ENCODE measurements around the gene MBNL2. TPM values are rescaled to one million over a fixed set of nuclear protein-coding genes. Genes with fewer than 3 reads are reported as not detected.

The MBNL2 gene
- total and polyA plus RNA-seq, 10 of the 15 experiments (the other 5 are each of a cell fraction or from before 2014, with no cell fraction given): 1.6 to 9.7 (median 6.7) TPM

DNA sequence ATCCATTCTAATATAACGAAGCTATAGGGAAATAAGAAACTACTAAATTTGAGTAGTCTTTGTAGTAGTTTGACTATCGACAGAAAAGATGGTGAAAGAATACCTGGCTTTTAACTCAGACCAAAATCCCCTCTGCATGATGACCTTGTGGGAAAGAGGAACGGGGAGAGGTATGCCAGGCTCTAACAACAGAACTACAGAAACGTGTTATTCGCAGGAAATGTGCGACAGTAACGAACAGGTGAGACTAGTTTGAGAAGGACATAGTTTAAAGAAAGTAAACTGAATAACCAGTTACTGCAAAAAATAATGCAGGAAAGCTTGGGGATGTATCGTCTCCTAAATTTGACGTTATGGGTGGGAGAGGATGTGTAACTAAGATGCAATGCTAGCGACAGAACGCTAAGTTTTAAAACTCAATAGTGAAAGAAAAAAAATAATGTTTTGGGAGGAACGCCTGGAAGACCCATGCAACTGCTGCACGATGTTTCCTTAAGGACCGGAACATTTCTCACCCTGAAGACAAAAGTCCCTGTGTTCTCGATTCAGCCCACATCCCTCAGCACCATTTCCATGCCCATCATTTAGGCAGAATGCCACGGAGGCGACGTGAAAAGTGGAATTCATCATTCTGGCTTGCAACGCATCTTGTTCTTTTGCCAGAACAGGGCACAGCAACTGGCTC is 210.2 kb downstream of the MBNL2 start:
- WGBS (ENCODE audit: insufficient coverage, insufficient replicate concordance, low lambda C conversion rate, missing lambda C conversion rate): under 1% methylated on average over 19 of the region's 19 CpGs
- Histone ChIP-seq H3K27ac (ENCODE audit: control insufficient read depth, insufficient read depth) (peak overlapping the region; percentile 49), H2AFZ (ENCODE audit: control insufficient read depth, low read depth, low read length) (peak overlapping the region; percentile 93), H3K4me3 (peak overlapping the region; percentile 72), H3K4me2 (ENCODE audit: control insufficient read depth, insufficient read depth) (peak overlapping the region; percentile 58), H3K36me3 (ENCODE audit: control insufficient read depth in 2 of 2, insufficient read depth in 2 of 2, low read length in 1 of 2) (no peaks in the 10 kb centered on the region), H3K4me1 (ENCODE audit: control insufficient read depth, insufficient read depth, low read length) (peaks cover 4% of the 10 kb centered on the region; the same call in 1 of the 2 replicates), H3K9ac (ENCODE audit: control insufficient read depth, insufficient read depth, low read length) (peak overlapping the region; percentile 45), H3K79me2 (ENCODE audit: control insufficient read depth, insufficient read depth, low read length) (peaks cover 30% of the 10 kb centered on the region), H3K9me3 (replicated peaks; ENCODE audit: control insufficient read depth, insufficient read depth, low read length) (no peaks in the 10 kb centered on the region), H3K27me3 (replicated peaks in 1 of 2; ENCODE audit: control insufficient read depth in 2 of 2, insufficient read depth in 2 of 2, low read length in 1 of 2) (no peaks in the 10 kb centered on the region), H4K20me1 (ENCODE audit: control insufficient read depth, insufficient read depth) (no peaks in the 10 kb centered on the region)
- FAIRE-seq (peak; percentile 77), DNase-seq (ENCODE audit: low read depth, low spot score) (no peak), ATAC-seq (no peak)
- ChIA-PET SMC1A (ENCODE audit: uncharacterized antibody, unreplicated experiment) (interaction anchor here (0.7 to 12.0 kb wide), 19 partner anchors 7 to 1254 kb away, joined by 3 to 165 read pairs (median 4); partner anchors contain the start of gene MBNL2), RAD21 (ENCODE audit: unreplicated experiment) (interaction anchor here (0.8 to 10.4 kb wide), 18 partner anchors 8 to 322 kb away, joined by 3 to 179 read pairs (median 4); partner anchors contain the start of gene MBNL2), POLR2A (interaction anchor here (1.1 to 9.1 kb wide), 9 partner anchors 10 to 1072 kb away, joined by 4 to 108 read pairs (median 5); partner anchors contain the start of gene MBNL2), CTCF (interaction anchor here (1.0 to 2.0 kb wide), 15 partner anchors 9 to 1410 kb away, joined by 3 to 17 read pairs (median 5); partner anchors contain the start of gene MBNL2)
- in situ Hi-C loops (cut with MboI) (loop anchor here (25.0 kb wide), 2 partner anchors 1130 to 1745 kb away; partner anchors contain the start of gene DNAJC3), intact Hi-C loops (cut with micrococcal nuclease; ENCODE audit: unreplicated experiment) (loop anchor here (2.0 to 10.0 kb wide), 4 partner anchors 210 to 1755 kb away; partner anchors contain the start of genes DNAJC3 and MBNL2)
- BruUV-seq (replicated peaks): TSS peak; percentile 79
- TF ChIP-seq YY1 (IDR thresholded peaks at IDR 0.05; ENCODE audit: low read depth, low read length): 0 out of 2 replicates have a peak, but pooled peaks have one; percentile 8
- TF ChIP-seq SPI1 (IDR thresholded peaks at IDR 0.05; ENCODE audit: borderline replicate concordance, insufficient read depth, low read depth, low read length): peak; percentile 41; the same call in 1 of the 2 replicates
- TF ChIP-seq BACH1 (IDR thresholded peaks at IDR 0.05; ENCODE audit: borderline replicate concordance): 0 out of 2 replicates have a peak, but pooled peaks have one; percentile 13
- TF ChIP-seq, protein P1, sequence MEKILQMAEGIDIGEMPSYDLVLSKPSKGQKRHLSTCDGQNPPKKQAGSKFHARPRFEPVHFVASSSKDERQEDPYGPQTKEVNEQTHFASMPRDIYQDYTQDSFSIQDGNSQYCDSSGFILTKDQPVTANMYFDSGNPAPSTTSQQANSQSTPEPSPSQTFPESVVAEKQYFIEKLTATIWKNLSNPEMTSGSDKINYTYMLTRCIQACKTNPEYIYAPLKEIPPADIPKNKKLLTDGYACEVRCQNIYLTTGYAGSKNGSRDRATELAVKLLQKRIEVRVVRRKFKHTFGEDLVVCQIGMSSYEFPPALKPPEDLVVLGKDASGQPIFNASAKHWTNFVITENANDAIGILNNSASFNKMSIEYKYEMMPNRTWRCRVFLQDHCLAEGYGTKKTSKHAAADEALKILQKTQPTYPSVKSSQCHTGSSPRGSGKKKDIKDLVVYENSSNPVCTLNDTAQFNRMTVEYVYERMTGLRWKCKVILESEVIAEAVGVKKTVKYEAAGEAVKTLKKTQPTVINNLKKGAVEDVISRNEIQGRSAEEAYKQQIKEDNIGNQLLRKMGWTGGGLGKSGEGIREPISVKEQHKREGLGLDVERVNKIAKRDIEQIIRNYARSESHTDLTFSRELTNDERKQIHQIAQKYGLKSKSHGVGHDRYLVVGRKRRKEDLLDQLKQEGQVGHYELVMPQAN (conservative IDR thresholded peaks at IDR 0.05): 0 out of 2 replicates have a peak, but pooled peaks have one; percentile 46
- 0 out of 2 replicates have a peak, but pooled peaks have one; percentile 24 for TF ChIP-seq LARP7 (IDR thresholded peaks at IDR 0.05)
- no peak for TF ChIP-seq SREBF1 (IDR thresholded peaks at IDR 0.05; ENCODE audit: low read length)
- peak; percentile 36; the same call in 1 of the 2 replicates for TF ChIP-seq IKZF1 (conservative IDR thresholded peaks at IDR 0.05)
- TF ChIP-seq, protein P2, sequence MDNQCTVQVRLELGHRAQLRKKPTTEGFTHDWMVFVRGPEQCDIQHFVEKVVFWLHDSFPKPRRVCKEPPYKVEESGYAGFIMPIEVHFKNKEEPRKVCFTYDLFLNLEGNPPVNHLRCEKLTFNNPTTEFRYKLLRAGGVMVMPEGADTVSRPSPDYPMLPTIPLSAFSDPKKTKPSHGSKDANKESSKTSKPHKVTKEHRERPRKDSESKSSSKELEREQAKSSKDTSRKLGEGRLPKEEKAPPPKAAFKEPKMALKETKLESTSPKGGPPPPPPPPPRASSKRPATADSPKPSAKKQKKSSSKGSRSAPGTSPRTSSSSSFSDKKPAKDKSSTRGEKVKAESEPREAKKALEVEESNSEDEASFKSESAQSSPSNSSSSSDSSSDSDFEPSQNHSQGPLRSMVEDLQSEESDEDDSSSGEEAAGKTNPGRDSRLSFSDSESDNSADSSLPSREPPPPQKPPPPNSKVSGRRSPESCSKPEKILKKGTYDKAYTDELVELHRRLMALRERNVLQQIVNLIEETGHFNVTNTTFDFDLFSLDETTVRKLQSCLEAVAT (IDR thresholded peaks at IDR 0.05): 0 out of 2 replicates have a peak, but pooled peaks have one; percentile 13
- TF ChIP-seq IKZF2 (IDR thresholded peaks at IDR 0.05): 0 out of 4 replicates have a peak, but pooled peaks of 1 of the 2 experiments have one; percentile 9
- peak; percentile 31; the same call in 1 of the 2 replicates for TF ChIP-seq DPF2 (IDR thresholded peaks at IDR 0.05)
- TF ChIP-seq NR2F1 (conservative IDR thresholded peaks at IDR 0.05): no peak
- TF ChIP-seq, protein P3, sequence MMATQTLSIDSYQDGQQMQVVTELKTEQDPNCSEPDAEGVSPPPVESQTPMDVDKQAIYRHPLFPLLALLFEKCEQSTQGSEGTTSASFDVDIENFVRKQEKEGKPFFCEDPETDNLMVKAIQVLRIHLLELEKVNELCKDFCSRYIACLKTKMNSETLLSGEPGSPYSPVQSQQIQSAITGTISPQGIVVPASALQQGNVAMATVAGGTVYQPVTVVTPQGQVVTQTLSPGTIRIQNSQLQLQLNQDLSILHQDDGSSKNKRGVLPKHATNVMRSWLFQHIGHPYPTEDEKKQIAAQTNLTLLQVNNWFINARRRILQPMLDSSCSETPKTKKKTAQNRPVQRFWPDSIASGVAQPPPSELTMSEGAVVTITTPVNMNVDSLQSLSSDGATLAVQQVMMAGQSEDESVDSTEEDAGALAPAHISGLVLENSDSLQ (IDR thresholded peaks at IDR 0.05): no peak

Measured in GM12878 (cell line).